ENCODE results near the gene RERGL. TPM values are rescaled to one million over a fixed set of nuclear protein-coding genes. Genes with fewer than 3 reads are reported as not detected.

RERGL gene
- polyA plus RNA-seq, 3 donors = not detected

GRCh38 chr12:18057051-18057450 lies 32.9 kb downstream of the RERGL start:
- Mint-ChIP-seq H3K4me3 (no peak overlapping the region), H3K9me3 (peaks cover 4 to 26% (median 11%) of the 10 kb centered on the region in 7 donors), H3K4me1 (no peaks in the 10 kb centered on the region), H3K36me3 (no peaks in the 10 kb centered on the region), H3K27ac (peak overlapping the region in 1 of 7 donors; percentile 38), H3K27me3 (ENCODE audit: low read depth in 3 of 3) (no peaks in the 10 kb centered on the region)
- Histone ChIP-seq H3K4me1 (ENCODE audit: control insufficient read depth in 1 of 2, insufficient read depth in 2 of 2, low read length in 2 of 2) (no peaks in the 10 kb centered on the region), H3K4me2 (replicated peaks; ENCODE audit: extremely low read depth, low read length, poor library complexity, severe bottlenecking) (no peak overlapping the region), H3K36me3 (replicated peaks in 1 of 2; ENCODE audit: control insufficient read depth in 1 of 2, insufficient read depth in 2 of 2, low read length in 2 of 2) (no peaks in the 10 kb centered on the region), H3K27ac (ENCODE audit: low read depth in 1 of 2, low read length in 2 of 2) (no peak overlapping the region), H4K20me1 (ENCODE audit: insufficient read depth, low read length) (no peaks in the 10 kb centered on the region), H3K4me3 (replicated peaks in 1 of 3; ENCODE audit: low read depth in 2 of 3, low read length in 3 of 3) (no peak overlapping the region), H3K9ac (ENCODE audit: insufficient read depth, low read length, poor library complexity, severe bottlenecking) (no peak overlapping the region), H3K27me3 (ENCODE audit: control insufficient read depth in 2 of 2, insufficient read depth in 2 of 2, low read length in 2 of 2) (no peaks in the 10 kb centered on the region), H2AFZ (ENCODE audit: insufficient read depth, low read depth, low read length, poor library complexity, severe bottlenecking) (no peak overlapping the region), H3K79me2 (ENCODE audit: insufficient read depth, low read length) (no peaks in the 10 kb centered on the region), H3K9me3 (replicated peaks in 1 of 2; ENCODE audit: control insufficient read depth in 1 of 2, insufficient read depth in 1 of 2, low read length in 2 of 2) (peaks cover 12 to 25% of the 10 kb centered on the region in 2 donors)
- WGBS (ENCODE audit: insufficient coverage) = 90% methylated on average over 1 of the region's 1 CpG
- no peak for TF ChIP-seq CTCF (IDR thresholded peaks at IDR 0.05)
- intact Hi-C loops (cut with micrococcal nuclease) = no loop called here
- DNase-seq = no peak

GRCh38 chr12:18054925-18055619 lies 34.9 kb downstream of the RERGL start:
- H3K4me2 ChIP-seq (replicated peaks; ENCODE audit: extremely low read depth, low read length, poor library complexity, severe bottlenecking) = no peak overlapping the region
- peaks cover 0 to 18% (median 11%) of the 10 kb centered on the region in 7 donors for H3K9me3 Mint-ChIP-seq
- no peak for TF ChIP-seq CTCF (IDR thresholded peaks at IDR 0.05)
- intact Hi-C loops (cut with micrococcal nuclease) = no loop called here
- no peaks in the 10 kb centered on the region for H3K36me3 Mint-ChIP-seq
- peaks cover 14 to 23% of the 10 kb centered on the region in 2 donors for H3K9me3 ChIP-seq (replicated peaks in 1 of 2; ENCODE audit: control insufficient read depth in 1 of 2, insufficient read depth in 1 of 2, low read length in 2 of 2)
- no peaks in the 10 kb centered on the region for H3K27me3 Mint-ChIP-seq (ENCODE audit: low read depth in 3 of 3)
- H2AFZ ChIP-seq (ENCODE audit: insufficient read depth, low read depth, low read length, poor library complexity, severe bottlenecking) = no peak overlapping the region
- H3K36me3 ChIP-seq (replicated peaks in 1 of 2; ENCODE audit: control insufficient read depth in 1 of 2, insufficient read depth in 2 of 2, low read length in 2 of 2) = no peaks in the 10 kb centered on the region
- H3K9ac ChIP-seq (ENCODE audit: insufficient read depth, low read length, poor library complexity, severe bottlenecking) = no peak overlapping the region
- H4K20me1 ChIP-seq (ENCODE audit: insufficient read depth, low read length) = no peaks in the 10 kb centered on the region
- no peak overlapping the region for H3K4me3 Mint-ChIP-seq
- H3K79me2 ChIP-seq (ENCODE audit: insufficient read depth, low read length) = no peaks in the 10 kb centered on the region
- no peak for DNase-seq
- no peak overlapping the region for H3K4me3 ChIP-seq (replicated peaks in 1 of 3; ENCODE audit: low read depth in 2 of 3, low read length in 3 of 3)
- no peaks in the 10 kb centered on the region for H3K27me3 ChIP-seq (ENCODE audit: control insufficient read depth in 2 of 2, insufficient read depth in 2 of 2, low read length in 2 of 2)
- H3K27ac Mint-ChIP-seq = no peak overlapping the region
- no CpG with 5 or more reads among the region's 2 CpGs for WGBS (ENCODE audit: insufficient coverage)
- no peaks in the 10 kb centered on the region for H3K4me1 ChIP-seq (ENCODE audit: control insufficient read depth in 1 of 2, insufficient read depth in 2 of 2, low read length in 2 of 2)
- no peak overlapping the region for H3K27ac ChIP-seq (ENCODE audit: low read depth in 1 of 2, low read length in 2 of 2)
- no peaks in the 10 kb centered on the region for H3K4me1 Mint-ChIP-seq
